ENCODE measurements around the gene PNISR.
A peak's percentile ranks its signal among the peaks of the same experiment; 100 is the strongest.

- TF ChIP-seq EZH2 (IDR thresholded peaks at IDR 0.05; ENCODE audit: borderline replicate concordance) (no peak), CTCF (IDR thresholded peaks at IDR 0.05; ENCODE audit: poor library complexity) (peak; percentile 59), EZH2phosphoT487 (IDR thresholded peaks at IDR 0.05; ENCODE audit: low read depth, severe bottlenecking, unreplicated experiment) (no peak)
Measured at GRCh38 chr6:99425647-99426450, 741 bp upstream of the PNISR start.

Measured in hepatocyte (in vitro differentiated cells).